Stomach smooth muscle (tissue), 2 donors: ENCODE results near the gene FRMPD4.

Source experiments
- H3K27ac ChIP-seq: one replicate; pipeline ENCODE4 v1.7.0; 2013; ENCODE audit warnings: mild to moderate bottlenecking, low read length, inconsistent platforms
- H3K27me3 ChIP-seq, 2 donors: one replicate each; pipeline ENCODE4 v1.7.0; 2013; ENCODE audit warnings: low read length in 2 of 2; ENCODE audit not compliant: insufficient read depth in 2 of 2, control insufficient read depth in 1 of 2
- H3K36me3 ChIP-seq, 2 donors: one replicate each; pipeline ENCODE4 v1.7.0; 2013; ENCODE audit warnings: low read length in 2 of 2; ENCODE audit not compliant: control insufficient read depth in 2 of 2, insufficient read depth in 2 of 2
- H3K4me1 ChIP-seq: one replicate; pipeline ENCODE4 v1.7.0; 2013; ENCODE audit warnings: low read length; ENCODE audit not compliant: control insufficient read depth, insufficient read depth
- H3K4me3 ChIP-seq, 2 donors: one replicate each; pipeline ENCODE4 v1.7.0; 2013; ENCODE audit warnings: low read length in 2 of 2
- H3K9ac ChIP-seq, 2 donors: one replicate each; pipeline ENCODE4 v1.7.0; 2013; ENCODE audit warnings: low read length in 2 of 2, mild to moderate bottlenecking in 1 of 2
- H3K9me3 ChIP-seq, 2 donors: one replicate each; pipeline ENCODE4 v1.7.0; 2013; ENCODE audit warnings: low read length in 2 of 2; ENCODE audit not compliant: control insufficient read depth in 2 of 2
- donor health status: healthy.
- donor health status: Pancreatic carcinoma.

The FRMPD4 gene

DNA sequence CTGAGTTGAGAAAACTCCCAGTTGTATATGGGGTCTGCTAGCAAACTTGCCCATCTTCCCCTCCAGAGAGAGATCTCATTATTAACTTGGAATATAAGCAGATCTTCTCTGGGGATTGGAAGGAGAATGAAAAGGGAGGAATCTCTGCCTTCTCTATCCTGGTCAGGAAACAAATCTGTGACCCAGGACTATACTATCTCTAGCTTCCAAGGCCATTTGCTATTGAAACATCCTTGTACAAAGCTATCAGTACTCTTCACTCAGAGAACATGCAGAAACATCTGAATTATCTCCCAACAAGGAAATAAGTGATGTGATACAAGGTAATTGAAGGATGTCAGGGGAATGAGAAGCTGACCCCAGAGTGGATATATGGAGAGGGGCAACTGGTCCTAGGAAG, 183.8 kb downstream of the FRMPD4 start:
- Histone ChIP-seq H3K36me3 (no peaks in the 10 kb centered on the region), H3K27me3 (no peaks in the 10 kb centered on the region), H3K4me3 (no peak overlapping the region), H3K9ac (no peak overlapping the region), H3K4me1 (no peaks in the 10 kb centered on the region), H3K9me3 (peaks cover 0 to 8% of the 10 kb centered on the region in 2 donors), H3K27ac (no peak overlapping the region)

DNA sequence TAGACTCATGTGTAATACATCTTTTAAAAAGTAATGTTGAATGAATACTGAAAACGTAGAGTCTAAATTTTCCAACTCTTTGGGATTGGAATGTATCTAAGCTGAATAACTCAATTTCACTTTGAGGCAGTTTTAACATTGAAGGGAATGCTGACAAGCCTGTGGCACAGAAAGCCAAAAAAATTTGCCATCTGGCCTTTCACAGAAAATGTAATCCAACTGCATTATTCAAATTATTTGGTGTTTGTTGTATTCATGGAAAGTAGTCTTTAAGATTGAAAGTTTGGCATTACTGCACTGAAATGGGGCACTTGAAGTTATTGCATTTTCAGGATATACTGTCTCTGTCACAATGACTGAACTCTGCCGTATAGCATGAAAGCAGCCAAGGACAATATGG, 186.9 kb downstream of the FRMPD4 start:
- H3K9ac ChIP-seq, result no peak overlapping the region
- H3K4me1 ChIP-seq, result no peaks in the 10 kb centered on the region
- no peak overlapping the region for H3K4me3 ChIP-seq
- no peaks in the 10 kb centered on the region for H3K27me3 ChIP-seq
- peaks cover 0 to 8% of the 10 kb centered on the region in 2 donors for H3K9me3 ChIP-seq
- H3K36me3 ChIP-seq, result no peaks in the 10 kb centered on the region
- H3K27ac ChIP-seq, result no peak overlapping the region

DNA sequence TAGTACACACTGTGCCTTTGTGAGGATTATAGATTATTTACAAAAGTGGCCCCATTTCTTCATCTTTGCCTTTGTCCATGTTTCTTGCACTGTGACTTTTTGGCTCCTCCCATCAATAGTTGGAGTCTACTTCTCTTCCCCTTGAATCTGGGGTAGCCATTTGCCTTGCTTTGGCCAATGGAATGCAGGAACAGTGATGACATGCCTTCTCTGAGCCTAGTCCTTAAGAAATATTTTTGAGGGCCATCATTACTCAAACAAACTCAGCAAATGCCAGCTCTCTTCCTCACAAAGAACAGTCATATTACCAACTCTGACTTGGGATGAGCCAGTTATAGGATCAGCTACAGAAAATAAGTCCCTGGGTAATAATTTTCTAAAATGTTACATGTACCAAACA, 189.6 kb downstream of the FRMPD4 start:
- Histone ChIP-seq H3K4me3 (no peak overlapping the region), H3K36me3 (no peaks in the 10 kb centered on the region), H3K27ac (no peak overlapping the region), H3K4me1 (no peaks in the 10 kb centered on the region), H3K9ac (no peak overlapping the region), H3K9me3 (peaks cover 0 to 3% of the 10 kb centered on the region in 2 donors), H3K27me3 (peaks cover 0 to 2% of the 10 kb centered on the region in 2 donors)

DNA sequence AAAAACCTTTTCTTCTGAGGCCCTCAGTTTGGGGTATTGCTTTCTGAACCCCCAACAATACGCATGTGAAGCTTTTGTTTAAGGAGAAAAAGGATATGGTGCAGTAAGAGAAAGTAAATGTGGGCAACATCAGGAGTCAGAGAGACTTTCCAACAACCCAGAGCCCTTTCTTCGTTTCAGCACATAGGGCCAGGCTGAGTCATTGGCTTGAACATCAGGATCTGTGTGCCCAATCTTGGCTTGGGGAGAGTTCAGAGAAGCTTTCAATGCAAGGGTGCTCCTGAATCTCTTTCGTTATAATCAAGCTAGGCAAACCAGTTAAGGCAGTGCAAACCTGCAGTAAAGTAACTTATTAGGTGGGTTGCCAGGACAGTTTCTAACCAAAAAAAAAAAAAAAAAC, 191.2 kb downstream of the FRMPD4 start:
- Histone ChIP-seq H3K27ac (no peak overlapping the region), H3K4me3 (no peak overlapping the region), H3K9me3 (peaks cover 0 to 3% of the 10 kb centered on the region in 2 donors), H3K4me1 (no peaks in the 10 kb centered on the region), H3K9ac (no peak overlapping the region), H3K36me3 (no peaks in the 10 kb centered on the region), H3K27me3 (peaks cover 0 to 2% of the 10 kb centered on the region in 2 donors)

DNA sequence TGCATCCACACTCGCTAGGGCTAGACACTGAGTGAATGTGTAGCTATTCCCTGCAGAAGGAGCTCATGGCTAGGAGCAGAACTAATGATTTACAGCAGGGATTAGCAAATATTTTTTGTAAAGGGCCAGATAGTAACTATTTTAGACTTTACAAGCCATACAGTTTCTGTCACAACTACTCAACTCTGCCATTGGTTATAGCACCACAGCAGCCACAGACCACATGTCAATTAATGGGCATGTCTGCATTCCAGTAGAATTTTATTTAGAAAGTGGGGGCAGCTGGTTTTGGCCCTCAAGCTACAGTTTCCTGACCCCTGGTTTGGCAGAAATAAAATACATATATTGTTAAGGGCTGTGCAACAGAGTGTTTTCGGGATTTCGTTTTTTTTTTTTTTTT, 192.6 kb downstream of the FRMPD4 start:
- H3K36me3 ChIP-seq, result no peaks in the 10 kb centered on the region
- peaks cover 0 to 2% of the 10 kb centered on the region in 2 donors for H3K27me3 ChIP-seq
- no peak overlapping the region for H3K27ac ChIP-seq
- H3K4me3 ChIP-seq, result no peak overlapping the region
- no peaks in the 10 kb centered on the region for H3K4me1 ChIP-seq
- H3K9me3 ChIP-seq, result peaks cover 0 to 3% of the 10 kb centered on the region in 2 donors
- H3K9ac ChIP-seq, result no peak overlapping the region

DNA sequence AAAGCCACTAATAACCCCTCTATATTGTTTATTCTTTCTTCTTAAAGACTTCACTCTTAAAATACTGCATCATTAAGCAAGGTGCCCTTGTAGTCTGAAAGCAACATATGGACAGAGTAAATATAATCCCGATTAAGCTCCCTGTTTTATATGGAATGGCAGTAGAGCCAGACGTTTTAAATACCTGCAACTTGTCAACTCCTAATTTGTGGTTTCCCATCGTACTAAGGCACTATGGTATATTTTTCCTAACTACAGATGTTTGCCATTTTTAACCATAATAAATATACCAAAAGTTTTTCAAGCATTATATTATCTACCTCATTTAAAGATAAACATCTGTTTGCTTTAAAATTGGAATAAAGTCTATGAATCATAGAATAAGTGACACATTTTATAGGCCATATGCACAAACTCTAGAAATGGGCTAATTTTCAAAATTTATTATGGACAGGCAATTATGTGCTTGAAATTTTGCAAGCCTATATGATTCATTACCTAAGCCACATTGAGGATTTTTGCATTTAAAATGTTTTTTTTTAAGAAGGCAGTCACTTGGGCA, 194.6 kb downstream of the FRMPD4 start:
- H3K36me3 ChIP-seq, result no peaks in the 10 kb centered on the region
- H3K27me3 ChIP-seq, result peaks cover 0 to 2% of the 10 kb centered on the region in 2 donors
- H3K9me3 ChIP-seq, result peaks cover 0 to 3% of the 10 kb centered on the region in 2 donors
- H3K4me3 ChIP-seq, result no peak overlapping the region
- H3K4me1 ChIP-seq, result no peaks in the 10 kb centered on the region
- H3K27ac ChIP-seq, result no peak overlapping the region
- H3K9ac ChIP-seq, result no peak overlapping the region

DNA sequence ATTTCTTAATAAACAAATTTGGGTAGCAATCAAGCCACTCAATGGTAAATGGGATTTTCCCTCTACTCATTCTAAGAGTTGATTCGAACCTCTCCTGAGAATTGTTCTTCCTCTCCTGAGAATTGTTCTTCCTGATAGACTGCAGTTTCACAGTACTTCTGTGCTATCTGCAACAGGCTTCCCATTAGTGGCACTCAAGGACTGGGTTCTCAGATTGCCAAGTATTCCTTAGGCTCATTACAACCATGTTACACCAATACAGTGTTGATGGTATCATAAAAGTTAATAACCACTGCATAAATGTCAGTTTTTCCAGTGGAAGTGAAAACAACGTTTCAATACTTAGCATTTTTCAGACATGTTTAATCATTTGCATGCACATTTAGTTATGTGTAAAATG, 201.6 kb downstream of the FRMPD4 start:
- Histone ChIP-seq H3K9ac (no peak overlapping the region), H3K9me3 (no peaks in the 10 kb centered on the region), H3K27ac (no peak overlapping the region), H3K36me3 (no peaks in the 10 kb centered on the region), H3K4me3 (no peak overlapping the region), H3K4me1 (no peaks in the 10 kb centered on the region), H3K27me3 (no peaks in the 10 kb centered on the region)

DNA sequence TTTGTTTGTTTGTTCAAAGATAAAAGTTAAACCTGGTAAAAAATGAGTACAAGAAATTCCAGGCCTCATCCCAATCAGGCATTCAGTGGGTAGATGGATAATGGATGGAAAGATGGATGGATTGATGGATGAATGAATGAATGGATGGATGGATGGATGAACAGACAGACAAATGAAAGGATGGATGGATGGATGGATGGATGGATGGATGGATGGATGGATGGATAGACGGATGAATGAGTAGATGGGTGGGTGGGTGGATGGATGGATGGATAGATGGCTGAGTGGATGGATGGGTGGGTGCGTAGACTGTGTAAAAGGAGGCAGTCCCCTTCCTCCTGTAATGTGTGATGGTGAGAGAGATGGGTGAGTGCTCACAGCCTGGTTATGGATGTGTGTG, 206.7 kb downstream of the FRMPD4 start:
- Histone ChIP-seq H3K4me1 (no peaks in the 10 kb centered on the region), H3K27me3 (peaks cover 0 to 2% of the 10 kb centered on the region in 2 donors), H3K27ac (no peak overlapping the region), H3K9me3 (no peaks in the 10 kb centered on the region), H3K36me3 (no peaks in the 10 kb centered on the region), H3K9ac (no peak overlapping the region), H3K4me3 (no peak overlapping the region)

DNA sequence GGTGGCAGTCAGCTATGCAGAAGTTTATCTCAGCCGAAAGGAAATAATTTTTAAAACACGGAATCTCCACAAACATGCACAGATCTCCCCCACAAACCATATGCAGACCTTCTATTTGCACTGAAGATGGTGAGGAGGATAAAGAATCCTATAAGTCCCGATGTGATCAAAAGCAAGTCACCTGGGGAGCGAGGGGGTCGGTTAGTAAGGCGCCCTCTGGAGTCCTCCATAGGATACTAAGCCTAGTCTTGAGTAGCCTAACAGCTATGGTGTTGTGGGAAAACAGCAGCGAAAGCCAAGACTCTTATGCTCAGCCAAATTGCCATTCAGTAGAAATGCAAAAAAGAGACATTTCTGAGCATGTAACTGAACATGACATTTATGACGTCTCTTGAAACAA, 210.9 kb downstream of the FRMPD4 start:
- Histone ChIP-seq H3K27ac (no peak overlapping the region), H3K36me3 (no peaks in the 10 kb centered on the region), H3K27me3 (peaks cover 0 to 2% of the 10 kb centered on the region in 2 donors), H3K4me3 (no peak overlapping the region), H3K9me3 (no peaks in the 10 kb centered on the region), H3K9ac (no peak overlapping the region), H3K4me1 (no peaks in the 10 kb centered on the region)

DNA sequence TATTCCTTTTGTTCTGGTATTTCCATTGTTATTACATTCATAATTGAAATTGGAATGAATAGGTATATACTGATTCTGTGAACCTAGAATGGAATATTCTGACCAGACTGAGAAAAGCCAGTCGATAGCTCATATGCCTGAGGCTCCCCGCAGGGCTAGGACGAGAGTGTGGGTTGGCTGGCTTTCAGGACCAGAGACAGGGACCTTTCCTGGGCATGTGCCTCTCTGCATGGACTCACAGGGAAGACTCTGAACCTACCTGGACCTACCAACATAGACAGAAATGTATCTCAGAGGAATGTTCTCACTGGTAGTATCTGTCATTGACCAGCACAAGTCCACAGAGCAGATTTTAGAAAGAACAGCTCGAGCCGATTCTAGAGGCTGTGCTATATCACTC, 214.6 kb downstream of the FRMPD4 start:
- Histone ChIP-seq H3K27ac (no peak overlapping the region), H3K9ac (no peak overlapping the region), H3K4me1 (no peaks in the 10 kb centered on the region), H3K9me3 (no peaks in the 10 kb centered on the region), H3K36me3 (no peaks in the 10 kb centered on the region), H3K27me3 (peaks cover 0 to 2% of the 10 kb centered on the region in 2 donors), H3K4me3 (no peak overlapping the region)

DNA sequence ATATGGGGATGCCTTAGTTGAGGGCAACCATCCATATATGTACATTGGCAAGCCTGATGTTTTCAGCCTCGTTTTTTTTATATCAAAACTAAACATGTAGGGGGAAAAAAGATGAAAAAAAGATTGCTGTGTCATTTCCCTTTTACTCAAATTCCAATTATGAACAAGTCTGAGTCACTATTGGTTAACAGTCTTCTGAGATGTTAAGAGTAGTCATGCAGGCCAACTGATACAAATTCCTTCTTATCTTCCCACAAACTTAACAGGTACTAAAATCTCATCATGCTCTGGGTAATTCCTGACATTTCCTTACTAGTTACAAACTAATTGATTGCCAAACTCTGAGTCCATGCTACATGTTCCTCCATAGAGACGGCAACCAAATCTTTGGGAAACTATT, 222.1 kb downstream of the FRMPD4 start:
- Histone ChIP-seq H3K27me3 (peaks cover 0 to 5% of the 10 kb centered on the region in 2 donors), H3K27ac (no peak overlapping the region), H3K9me3 (no peaks in the 10 kb centered on the region), H3K36me3 (no peaks in the 10 kb centered on the region), H3K4me3 (no peak overlapping the region), H3K9ac (no peak overlapping the region), H3K4me1 (no peaks in the 10 kb centered on the region)
